GM12878 (cell line): ENCODE results near the gene C1GALT1C1L. TPM values are rescaled to one million over a fixed set of nuclear protein-coding genes. Genes with fewer than 3 reads are reported as not detected.

ENCODE experiments used
- ATAC-seq: fragments of 200-7000 bp; cut with Tn5 transposase; 3 replicates; pipeline ENCODE4 v1.9.1; 2020; ENCODE audit warnings: mild to moderate bottlenecking, moderate library complexity
- BruUV-seq: library from RNA; stranded (reverse); fragments of 400-500 nt; replicated peaks from 2 replicates; lab custom pipeline; 2021; lab: Mats Ljungman, UMichigan
- CTCF ChIA-PET: fragments of 300-600 bp; sonication (Branson Sonifier 250); formaldehyde crosslinking; extraction: SDS; loops from one replicate; lab custom pipeline; 2021; ENCODE audit warnings: inconsistent platforms; lab: Yijun Ruan, JAX
- POLR2A ChIA-PET: fragments of 350-600 bp; formaldehyde crosslinking; extraction: SDS; loops from one replicate; lab custom pipeline; 2021; ENCODE audit warnings: inconsistent platforms; lab: Charles Lee
- RAD21 ChIA-PET: fragments of 300-600 bp; sonication (Branson Sonifier 250); formaldehyde crosslinking; loops from one replicate; lab custom pipeline; 2023; ENCODE audit warnings: antibody characterized with exemption; ENCODE audit not compliant: unreplicated experiment; lab: Charles Lee
- SMC1A ChIA-PET: fragments of 300-600 bp; sonication (Branson Sonifier 250); formaldehyde crosslinking; loops from one replicate; lab custom pipeline; 2023; ENCODE audit not compliant: unreplicated experiment, uncharacterized antibody; lab: Charles Lee
- DNase-seq: peaks from one replicate; pipeline ENCODE4 v3.0.0-alpha.2; 2011; ENCODE audit warnings: low read depth, low spot score
- FAIRE-seq: peaks from 3 replicates; lab custom pipeline; 2011; peaks lifted over from hg19 to GRCh38; lab: Jason Lieb, UNC
- H2AFZ ChIP-seq: 2 replicates; pipeline ENCODE4 v1.6.0; 2011; ENCODE audit warnings: low read depth, low read length, control low read depth; ENCODE audit not compliant: control insufficient read depth
- H3K27ac ChIP-seq: 2 replicates; pipeline ENCODE4 v1.5.1; 2011; ENCODE audit warnings: control low read depth; ENCODE audit not compliant: control insufficient read depth, insufficient read depth
- H3K27me3 ChIP-seq, 2 experiments: replicated peaks in 1 of 2; 2 replicates each; pipeline versions ENCODE4 v1.6.0 to v1.6.1; 2011; ENCODE audit warnings: low read length in 1 of 2; ENCODE audit not compliant: control insufficient read depth in 2 of 2, insufficient read depth in 2 of 2
- H3K36me3 ChIP-seq, 2 experiments: 2 replicates each; pipeline ENCODE4 v1.5.1; 2011; ENCODE audit warnings: low read length in 1 of 2; ENCODE audit not compliant: control insufficient read depth in 2 of 2, insufficient read depth in 2 of 2
- H3K4me1 ChIP-seq: 2 replicates; pipeline ENCODE4 v1.6.1; 2011; ENCODE audit warnings: mild to moderate bottlenecking, low read length, moderate library complexity, mixed read lengths; ENCODE audit not compliant: control insufficient read depth, insufficient read depth
- H3K4me2 ChIP-seq: 2 replicates; pipeline ENCODE4 v1.6.0; 2011; ENCODE audit warnings: control low read depth; ENCODE audit not compliant: control insufficient read depth, insufficient read depth
- H3K4me3 ChIP-seq: fragments of 200-600 bp; sonication (generic); 2 replicates; pipeline ENCODE4 v1.5.1; 2016
- H3K79me2 ChIP-seq: 2 replicates; pipeline ENCODE4 v1.6.0; 2011; ENCODE audit warnings: low read length; ENCODE audit not compliant: control insufficient read depth, insufficient read depth
- H3K9ac ChIP-seq: 2 replicates; pipeline ENCODE4 v1.8.0; 2011; ENCODE audit warnings: low read length, control low read depth, mixed read lengths; ENCODE audit not compliant: control insufficient read depth, insufficient read depth
- H3K9me3 ChIP-seq: replicated peaks from 3 replicates; pipeline ENCODE4 v1.5.1; 2011; ENCODE audit warnings: mild to moderate bottlenecking, low read length; ENCODE audit not compliant: control insufficient read depth, insufficient read depth
- H4K20me1 ChIP-seq: 2 replicates; pipeline ENCODE4 v1.6.0; 2011; ENCODE audit not compliant: control insufficient read depth, insufficient read depth
- BACH1 ChIP-seq: fragments of 450-650 bp; IDR thresholded peaks from 2 replicates; pipeline ENCODE4 v1.6.1; 2017; ENCODE audit warnings: mild to moderate bottlenecking, borderline replicate concordance
- EED ChIP-seq: sonication (generic); IDR thresholded peaks from 2 replicates; pipeline ENCODE4 v1.6.1; 2016; ENCODE audit warnings: antibody characterized with exemption, low read depth
- EGR1 ChIP-seq, 2 experiments: IDR thresholded peaks; 1 replicate in 1 of 2; 2 replicates in 1 of 2; pipeline ENCODE4 v1.6.1; 2011 to 2012; ENCODE audit warnings: low read depth in 2 of 2, low read length in 2 of 2, borderline replicate concordance in 1 of 2, mild to moderate bottlenecking in 1 of 2, moderate library complexity in 1 of 2
- WGBS: methylation state at CpG from one replicate; pipeline ENCODE4 v1.1.6; 2016; ENCODE audit warnings: low lambda C conversion rate; ENCODE audit not compliant: insufficient replicate concordance, insufficient coverage; ENCODE audit errors: missing lambda C conversion rate; 5-methylcytosine and 5-hydroxymethylcytosine counted together
- in situ Hi-C: fragments of 300-500 bp; cut with MboI; formaldehyde crosslinking; loops from 9 replicates; pipeline ENCODE4 v1.14.3; 2018; ENCODE audit warnings: mixed read lengths
- intact Hi-C: fragments of 100-400 bp; cut with micrococcal nuclease; formaldehyde crosslinking; loops from one replicate; pipeline ENCODE4 v1.14.2; 2022; ENCODE audit not compliant: unreplicated experiment
- polyA plus RNA-seq, 11 experiments: library from polyadenylated mRNA; depleted of rRNA in 4 of 11; unstranded in 6 of 11; stranded (reverse) in 5 of 11; fragments of >200 nt; fragmentation: Nextera tagmentation in 4 of 11; fragmentation: Illumina TruSeq in 1 of 11; extraction: Ambion mirVana in 4 of 11; extraction: Trizol in 1 of 11; gene quantifications; 1 replicate in 1 of 11; 2 replicates in 10 of 11; pipeline versions ENCODE4 v1.2.1 to v1.2.3, GENCODE V29; 2011 to 2016; ENCODE audit warnings: inconsistent platforms in 2 of 11, missing spikeins in 2 of 11, low read depth in 1 of 11
- total RNA-seq, 4 experiments: library from RNA; depleted of rRNA in 3 of 4; stranded (reverse); fragments of >200 nt in 3 of 4; fragmentation: Illumina TruSeq in 1 of 4; extraction: Trizol in 1 of 4; gene quantifications; 2 replicates each; pipeline versions ENCODE4 v1.2.1 to v1.2.3, GENCODE V29; 2013 to 2021
- TF ChIP-seq, protein P1 (sequence below): fragments of 450-650 bp; IDR thresholded peaks from 2 replicates; pipeline ENCODE4 v1.6.1; 2017; ENCODE audit warnings: low read depth, mild to moderate bottlenecking, moderate library complexity
- TF ChIP-seq, protein P2 (sequence below): fragments of 450-650 bp; conservative IDR thresholded peaks from 2 replicates; pipeline ENCODE4 v1.6.1; 2017; ENCODE audit warnings: mild to moderate bottlenecking, moderate library complexity
- TF ChIP-seq, protein P3 (sequence below): fragments of 450-650 bp; IDR thresholded peaks from 2 replicates; pipeline ENCODE4 v1.6.1; 2016; ENCODE audit warnings: mild to moderate bottlenecking, moderate library complexity, borderline replicate concordance
- TF ChIP-seq, protein P4 (sequence below): fragments of 450-650 bp; formaldehyde crosslinking; IDR thresholded peaks from 2 replicates; pipeline ENCODE4 v1.4.0; 2022; ENCODE audit warnings: mild to moderate bottlenecking, moderate library complexity

The C1GALT1C1L gene
- total and polyA plus RNA-seq, 10 of the 15 experiments (the other 5 are each of a cell fraction or from before 2014, with no cell fraction given), result not detected

DNA sequence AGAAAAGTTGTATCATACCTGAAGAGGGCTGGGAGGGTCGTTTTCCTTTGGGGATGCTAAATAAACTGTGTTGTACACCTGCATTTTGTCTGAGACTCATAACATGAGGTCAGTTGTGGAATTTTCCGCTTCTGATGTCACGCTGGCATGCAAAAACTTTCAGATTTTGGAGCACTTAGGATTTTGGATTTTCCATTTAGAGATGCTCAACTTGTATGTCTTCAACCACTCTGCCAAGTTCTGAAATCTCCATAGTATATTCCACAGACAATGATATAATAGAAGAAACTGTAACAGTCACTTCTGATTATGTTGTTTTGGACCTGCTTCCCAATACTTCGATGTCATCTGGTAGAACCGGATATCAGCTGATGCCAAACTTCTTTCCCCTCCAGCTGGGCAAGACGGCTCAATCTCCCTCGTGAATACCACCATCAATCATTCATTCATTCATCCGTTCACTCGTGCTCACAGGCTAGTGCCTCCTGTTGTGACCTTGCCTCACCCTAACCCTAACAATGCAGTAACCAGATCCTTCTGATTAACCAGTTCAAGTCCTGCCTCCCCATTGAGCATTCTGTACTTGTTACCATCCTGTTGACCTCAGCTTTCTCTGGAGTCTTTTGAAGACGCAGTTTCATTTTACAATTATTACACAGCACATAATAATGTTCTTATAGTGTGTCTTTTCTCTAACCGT is 44.5 kb downstream of the C1GALT1C1L start:
- RAD21 ChIA-PET, result no interaction called here
- DNase-seq (no peak), FAIRE-seq (no peak), ATAC-seq (no peak)
- SMC1A ChIA-PET, result no interaction called here
- no peaks in the 10 kb centered on the region for H3K4me1 ChIP-seq
- H3K4me2 ChIP-seq, result no peak overlapping the region
- no peak overlapping the region for H3K27ac ChIP-seq
- peaks cover 0 to 12% of the 10 kb centered on the region in 2 experiments for H3K27me3 ChIP-seq
- H3K9me3 ChIP-seq, result no peaks in the 10 kb centered on the region
- H3K4me3 ChIP-seq, result no peak overlapping the region
- intact Hi-C loops, result no loop called here
- in situ Hi-C loops, result no loop called here
- CTCF ChIA-PET, result interaction anchor here (0.6 kb wide), 1 partner anchor 74 kb away, joined by 3 read pairs; no protein-coding TSS in a partner anchor
- POLR2A ChIA-PET, result no interaction called here
- 30% methylated on average over 11 of the region's 11 CpGs for WGBS
- no peak overlapping the region for H3K9ac ChIP-seq
- no peaks in the 10 kb centered on the region for H3K36me3 ChIP-seq
- no peak overlapping the region for H2AFZ ChIP-seq
- no peaks in the 10 kb centered on the region for H3K79me2 ChIP-seq
- H4K20me1 ChIP-seq, result no peaks in the 10 kb centered on the region
- no TSS peak for BruUV-seq
- no peak for TF ChIP-seq BACH1
- TF ChIP-seq, protein P1, sequence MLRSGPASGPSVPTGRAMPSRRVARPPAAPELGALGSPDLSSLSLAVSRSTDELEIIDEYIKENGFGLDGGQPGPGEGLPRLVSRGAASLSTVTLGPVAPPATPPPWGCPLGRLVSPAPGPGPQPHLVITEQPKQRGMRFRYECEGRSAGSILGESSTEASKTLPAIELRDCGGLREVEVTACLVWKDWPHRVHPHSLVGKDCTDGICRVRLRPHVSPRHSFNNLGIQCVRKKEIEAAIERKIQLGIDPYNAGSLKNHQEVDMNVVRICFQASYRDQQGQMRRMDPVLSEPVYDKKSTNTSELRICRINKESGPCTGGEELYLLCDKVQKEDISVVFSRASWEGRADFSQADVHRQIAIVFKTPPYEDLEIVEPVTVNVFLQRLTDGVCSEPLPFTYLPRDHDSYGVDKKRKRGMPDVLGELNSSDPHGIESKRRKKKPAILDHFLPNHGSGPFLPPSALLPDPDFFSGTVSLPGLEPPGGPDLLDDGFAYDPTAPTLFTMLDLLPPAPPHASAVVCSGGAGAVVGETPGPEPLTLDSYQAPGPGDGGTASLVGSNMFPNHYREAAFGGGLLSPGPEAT, result no peak
- TF ChIP-seq, protein P2, sequence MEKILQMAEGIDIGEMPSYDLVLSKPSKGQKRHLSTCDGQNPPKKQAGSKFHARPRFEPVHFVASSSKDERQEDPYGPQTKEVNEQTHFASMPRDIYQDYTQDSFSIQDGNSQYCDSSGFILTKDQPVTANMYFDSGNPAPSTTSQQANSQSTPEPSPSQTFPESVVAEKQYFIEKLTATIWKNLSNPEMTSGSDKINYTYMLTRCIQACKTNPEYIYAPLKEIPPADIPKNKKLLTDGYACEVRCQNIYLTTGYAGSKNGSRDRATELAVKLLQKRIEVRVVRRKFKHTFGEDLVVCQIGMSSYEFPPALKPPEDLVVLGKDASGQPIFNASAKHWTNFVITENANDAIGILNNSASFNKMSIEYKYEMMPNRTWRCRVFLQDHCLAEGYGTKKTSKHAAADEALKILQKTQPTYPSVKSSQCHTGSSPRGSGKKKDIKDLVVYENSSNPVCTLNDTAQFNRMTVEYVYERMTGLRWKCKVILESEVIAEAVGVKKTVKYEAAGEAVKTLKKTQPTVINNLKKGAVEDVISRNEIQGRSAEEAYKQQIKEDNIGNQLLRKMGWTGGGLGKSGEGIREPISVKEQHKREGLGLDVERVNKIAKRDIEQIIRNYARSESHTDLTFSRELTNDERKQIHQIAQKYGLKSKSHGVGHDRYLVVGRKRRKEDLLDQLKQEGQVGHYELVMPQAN, result no peak
- no peak for TF ChIP-seq EGR1 (IDR thresholded peaks at IDR 0.05; ENCODE audit: borderline replicate concordance in 1 of 2, low read depth in 2 of 2, low read length in 2 of 2)
- TF ChIP-seq, protein P3, sequence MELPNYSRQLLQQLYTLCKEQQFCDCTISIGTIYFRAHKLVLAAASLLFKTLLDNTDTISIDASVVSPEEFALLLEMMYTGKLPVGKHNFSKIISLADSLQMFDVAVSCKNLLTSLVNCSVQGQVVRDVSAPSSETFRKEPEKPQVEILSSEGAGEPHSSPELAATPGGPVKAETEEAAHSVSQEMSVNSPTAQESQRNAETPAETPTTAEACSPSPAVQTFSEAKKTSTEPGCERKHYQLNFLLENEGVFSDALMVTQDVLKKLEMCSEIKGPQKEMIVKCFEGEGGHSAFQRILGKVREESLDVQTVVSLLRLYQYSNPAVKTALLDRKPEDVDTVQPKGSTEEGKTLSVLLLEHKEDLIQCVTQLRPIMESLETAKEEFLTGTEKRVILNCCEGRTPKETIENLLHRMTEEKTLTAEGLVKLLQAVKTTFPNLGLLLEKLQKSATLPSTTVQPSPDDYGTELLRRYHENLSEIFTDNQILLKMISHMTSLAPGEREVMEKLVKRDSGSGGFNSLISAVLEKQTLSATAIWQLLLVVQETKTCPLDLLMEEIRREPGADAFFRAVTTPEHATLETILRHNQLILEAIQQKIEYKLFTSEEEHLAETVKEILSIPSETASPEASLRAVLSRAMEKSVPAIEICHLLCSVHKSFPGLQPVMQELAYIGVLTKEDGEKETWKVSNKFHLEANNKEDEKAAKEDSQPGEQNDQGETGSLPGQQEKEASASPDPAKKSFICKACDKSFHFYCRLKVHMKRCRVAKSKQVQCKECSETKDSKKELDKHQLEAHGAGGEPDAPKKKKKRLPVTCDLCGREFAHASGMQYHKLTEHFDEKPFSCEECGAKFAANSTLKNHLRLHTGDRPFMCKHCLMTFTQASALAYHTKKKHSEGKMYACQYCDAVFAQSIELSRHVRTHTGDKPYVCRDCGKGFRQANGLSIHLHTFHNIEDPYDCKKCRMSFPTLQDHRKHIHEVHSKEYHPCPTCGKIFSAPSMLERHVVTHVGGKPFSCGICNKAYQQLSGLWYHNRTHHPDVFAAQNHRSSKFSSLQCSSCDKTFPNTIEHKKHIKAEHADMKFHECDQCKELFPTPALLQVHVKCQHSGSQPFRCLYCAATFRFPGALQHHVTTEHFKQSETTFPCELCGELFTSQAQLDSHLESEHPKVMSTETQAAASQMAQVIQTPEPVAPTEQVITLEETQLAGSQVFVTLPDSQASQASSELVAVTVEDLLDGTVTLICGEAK, result no peak
- TF ChIP-seq EED, result no peak
- TF ChIP-seq, protein P4, sequence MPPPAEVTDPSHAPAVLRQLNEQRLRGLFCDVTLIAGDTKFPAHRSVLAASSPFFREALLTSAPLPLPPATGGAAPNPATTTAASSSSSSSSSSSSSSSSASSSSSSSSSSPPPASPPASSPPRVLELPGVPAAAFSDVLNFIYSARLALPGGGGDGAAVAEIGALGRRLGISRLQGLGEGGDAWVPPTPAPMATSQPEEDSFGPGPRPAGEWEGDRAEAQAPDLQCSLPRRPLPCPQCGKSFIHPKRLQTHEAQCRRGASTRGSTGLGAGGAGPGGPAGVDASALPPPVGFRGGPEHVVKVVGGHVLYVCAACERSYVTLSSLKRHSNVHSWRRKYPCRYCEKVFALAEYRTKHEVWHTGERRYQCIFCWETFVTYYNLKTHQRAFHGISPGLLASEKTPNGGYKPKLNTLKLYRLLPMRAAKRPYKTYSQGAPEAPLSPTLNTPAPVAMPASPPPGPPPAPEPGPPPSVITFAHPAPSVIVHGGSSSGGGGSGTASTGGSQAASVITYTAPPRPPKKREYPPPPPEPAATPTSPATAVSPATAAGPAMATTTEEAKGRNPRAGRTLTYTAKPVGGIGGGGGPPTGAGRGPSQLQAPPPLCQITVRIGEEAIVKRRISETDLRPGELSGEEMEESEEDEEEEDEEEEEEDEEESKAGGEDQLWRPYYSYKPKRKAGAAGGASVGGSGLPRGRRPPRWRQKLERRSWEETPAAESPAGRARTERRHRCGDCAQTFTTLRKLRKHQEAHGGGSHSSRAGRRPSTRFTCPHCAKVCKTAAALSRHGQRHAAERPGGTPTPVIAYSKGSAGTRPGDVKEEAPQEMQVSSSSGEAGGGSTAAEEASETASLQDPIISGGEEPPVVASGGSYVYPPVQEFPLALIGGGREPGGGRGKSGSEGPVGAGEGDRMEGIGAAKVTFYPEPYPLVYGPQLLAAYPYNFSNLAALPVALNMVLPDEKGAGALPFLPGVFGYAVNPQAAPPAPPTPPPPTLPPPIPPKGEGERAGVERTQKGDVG, result no peak
